ENCODE results near the gene DCHS1.

GRCh38 chr11:6633422-6634408, 21.9 kb downstream of the DCHS1 start:
- TF ChIP-seq CTCF (IDR thresholded peaks at IDR 0.05; ENCODE audit: low read depth, low read length, poor library complexity, severe bottlenecking) = no peak
- TF ChIP-seq EZH2phosphoT487 (IDR thresholded peaks at IDR 0.05; ENCODE audit: borderline replicate concordance, low read length) = no peak

All from DOHH2 (cell line).